Immature natural killer cell (primary cell): ENCODE measurements around the gene LRRFIP2. TPM values are rescaled to one million over a fixed set of nuclear protein-coding genes. Genes with fewer than 3 reads are reported as not detected.
"Not testable (repeated sequence)": the region's sequence is repeated elsewhere in the genome, so short reads cannot be mapped to it uniquely, and the experiment has no call there.

ENCODE experiments used
- DNase-seq, 3 donors: peaks; one replicate each; pipeline ENCODE4 v3.0.0; 2022; ENCODE audit warnings: mixed read lengths in 1 of 3
- H3K27ac Mint-ChIP-seq, 6 donors: one replicate each; pipeline ENCODE4 v1.8.0; 2020; ENCODE audit warnings: mixed read lengths in 6 of 6, mild to moderate bottlenecking in 5 of 6, inconsistent platforms in 4 of 6, moderate library complexity in 3 of 6
- H3K27me3 Mint-ChIP-seq, 3 donors: one replicate each; pipeline ENCODE4 v1.8.0; 2020 to 2021; ENCODE audit warnings: low read depth in 3 of 3, mild to moderate bottlenecking in 3 of 3, mixed read lengths in 3 of 3, moderate library complexity in 3 of 3, inconsistent platforms in 1 of 3
- H3K36me3 Mint-ChIP-seq, 3 donors: one replicate each; pipeline ENCODE4 v1.8.0; 2020; ENCODE audit warnings: mixed read lengths in 3 of 3, inconsistent platforms in 2 of 3, mild to moderate bottlenecking in 2 of 3
- H3K4me1 Mint-ChIP-seq, 2 donors: one replicate each; pipeline ENCODE4 v1.8.0; 2020; ENCODE audit warnings: inconsistent platforms in 2 of 2, mild to moderate bottlenecking in 2 of 2, mixed read lengths in 2 of 2, moderate library complexity in 1 of 2
- H3K4me3 Mint-ChIP-seq, 5 donors: one replicate each; pipeline ENCODE4 v1.8.0; 2020; ENCODE audit warnings: mild to moderate bottlenecking in 5 of 5, mixed read lengths in 5 of 5, inconsistent platforms in 3 of 5, moderate library complexity in 3 of 5
- H3K9me3 Mint-ChIP-seq, 6 donors: one replicate each; pipeline ENCODE4 v1.8.0; 2020; ENCODE audit warnings: mild to moderate bottlenecking in 6 of 6, mixed read lengths in 6 of 6, inconsistent platforms in 4 of 6, moderate library complexity in 3 of 6
- polyA plus RNA-seq, 3 donors: library from polyadenylated mRNA; unstranded; fragments of 300-500 nt; fragmentation: Illumina TruSeq; gene quantifications; one replicate each; pipeline ENCODE4 v1.2.3, GENCODE V29; 2021

Gene LRRFIP2
- polyA plus RNA-seq, 3 donors from 2014 or later = 7.9 to 26.4 (median 14.3) TPM

DNA sequence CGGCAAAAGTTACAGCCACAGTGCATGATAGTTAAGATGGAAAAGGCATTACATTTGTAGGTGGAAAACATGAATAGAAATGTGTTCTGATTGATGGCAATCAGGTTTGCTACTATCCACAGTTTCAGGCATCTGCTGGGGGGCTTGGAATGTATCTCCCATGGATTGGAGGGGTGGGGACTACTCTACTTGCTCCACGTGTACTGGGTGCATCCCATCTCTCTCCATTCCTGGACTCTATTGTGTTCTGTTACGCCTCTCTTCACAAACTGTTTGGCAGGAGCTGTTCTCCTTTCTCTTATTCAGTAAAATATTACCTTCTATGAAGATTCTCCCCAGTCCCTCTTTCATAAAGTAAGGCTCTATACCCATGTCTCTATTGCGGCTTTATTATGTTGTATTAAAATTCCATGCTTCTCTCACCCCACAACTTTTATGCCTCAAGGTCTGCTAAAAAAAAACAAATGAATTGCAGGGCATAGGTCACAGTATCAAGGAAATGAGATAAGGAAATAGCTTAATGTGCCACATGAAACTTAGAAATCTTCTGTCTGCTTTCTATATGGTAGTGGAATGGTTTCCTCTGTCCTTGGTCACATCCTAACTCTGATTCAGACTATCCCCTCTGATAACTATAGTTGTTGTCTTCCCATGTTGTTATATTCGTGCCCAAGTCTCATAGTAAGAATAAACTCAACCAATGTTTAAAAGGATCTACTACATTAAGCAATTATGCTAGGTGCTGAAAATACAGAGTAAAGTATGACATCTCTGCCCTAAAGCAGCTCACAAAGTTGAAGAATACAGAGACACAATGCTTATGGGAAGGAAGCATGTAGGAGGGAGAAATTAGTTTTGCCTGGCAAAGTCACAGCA lies 43.2 kb downstream of the LRRFIP2 start:
- Mint-ChIP-seq H3K27ac (peak overlapping the region in 1 of 6 donors; percentile 4), H3K4me3 (no peak overlapping the region), H3K4me1 (peaks cover 5 to 28% of the 10 kb centered on the region in 2 donors), H3K27me3 (no peaks in the 10 kb centered on the region), H3K9me3 (no peaks in the 10 kb centered on the region), H3K36me3 (peaks cover 0 to 6% (median 0%) of the 10 kb centered on the region in 3 donors)
- no peak for DNase-seq

GRCh38 chr3:37130448-37130847 lies 43.9 kb downstream of the LRRFIP2 start:
- H3K27ac Mint-ChIP-seq = peak overlapping the region in 1 of 6 donors; percentile 15
- H3K36me3 Mint-ChIP-seq = peaks cover 0 to 6% (median 0%) of the 10 kb centered on the region in 3 donors
- peaks cover 5 to 28% of the 10 kb centered on the region in 2 donors for H3K4me1 Mint-ChIP-seq
- no peaks in the 10 kb centered on the region for H3K27me3 Mint-ChIP-seq
- no peak overlapping the region for H3K4me3 Mint-ChIP-seq
- no peaks in the 10 kb centered on the region for H3K9me3 Mint-ChIP-seq
- DNase-seq = no peak

DNA sequence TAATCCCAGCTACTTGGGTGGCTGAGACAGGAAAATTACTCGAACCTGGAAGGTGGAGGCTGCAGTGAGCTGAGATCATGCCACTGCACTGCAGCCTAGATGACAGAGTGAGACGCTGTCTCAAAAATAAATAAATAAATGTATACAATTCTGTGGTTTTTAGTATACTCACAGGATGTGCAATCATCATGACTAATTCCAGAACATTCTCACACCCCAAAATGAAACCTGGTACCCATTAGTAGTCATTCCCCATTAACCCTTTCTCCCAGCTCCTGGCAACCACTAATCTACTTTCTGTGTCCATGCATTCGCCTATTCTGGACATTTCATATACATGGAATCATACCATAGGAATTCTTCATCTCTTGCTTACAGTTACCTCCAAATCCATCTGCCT lies 44.5 kb downstream of the LRRFIP2 start:
- no peaks in the 10 kb centered on the region for H3K9me3 Mint-ChIP-seq
- H3K36me3 Mint-ChIP-seq = peaks cover 0 to 6% (median 0%) of the 10 kb centered on the region in 3 donors
- H3K4me3 Mint-ChIP-seq = no peak overlapping the region
- H3K4me1 Mint-ChIP-seq = peaks cover 5 to 28% of the 10 kb centered on the region in 2 donors
- no peaks in the 10 kb centered on the region for H3K27me3 Mint-ChIP-seq
- no peak for DNase-seq
- H3K27ac Mint-ChIP-seq = peak overlapping the region in 1 of 6 donors; percentile 2

- peaks cover 0 to 7% (median under 1%) of the 10 kb centered on the region in 3 donors for H3K36me3 Mint-ChIP-seq
- H3K9me3 Mint-ChIP-seq = no peaks in the 10 kb centered on the region
- no peak for DNase-seq
- no peaks in the 10 kb centered on the region for H3K27me3 Mint-ChIP-seq
- H3K27ac Mint-ChIP-seq = no peak overlapping the region
- H3K4me3 Mint-ChIP-seq = no peak overlapping the region
- H3K4me1 Mint-ChIP-seq = peaks cover 5 to 28% of the 10 kb centered on the region in 2 donors
These were observed 47.0 kb downstream of the LRRFIP2 start for GRCh38 chr3:37127340-37127739.

- Mint-ChIP-seq H3K4me3 (no peak overlapping the region), H3K27me3 (no peaks in the 10 kb centered on the region), H3K4me1 (peaks cover 5 to 28% of the 10 kb centered on the region in 2 donors), H3K27ac (no peak overlapping the region), H3K36me3 (peaks cover 0 to 11% (median 4%) of the 10 kb centered on the region in 3 donors), H3K9me3 (no peaks in the 10 kb centered on the region)
- DNase-seq = no peak
These were observed 47.5 kb downstream of the LRRFIP2 start for GRCh38 chr3:37126856-37127255.

DNA sequence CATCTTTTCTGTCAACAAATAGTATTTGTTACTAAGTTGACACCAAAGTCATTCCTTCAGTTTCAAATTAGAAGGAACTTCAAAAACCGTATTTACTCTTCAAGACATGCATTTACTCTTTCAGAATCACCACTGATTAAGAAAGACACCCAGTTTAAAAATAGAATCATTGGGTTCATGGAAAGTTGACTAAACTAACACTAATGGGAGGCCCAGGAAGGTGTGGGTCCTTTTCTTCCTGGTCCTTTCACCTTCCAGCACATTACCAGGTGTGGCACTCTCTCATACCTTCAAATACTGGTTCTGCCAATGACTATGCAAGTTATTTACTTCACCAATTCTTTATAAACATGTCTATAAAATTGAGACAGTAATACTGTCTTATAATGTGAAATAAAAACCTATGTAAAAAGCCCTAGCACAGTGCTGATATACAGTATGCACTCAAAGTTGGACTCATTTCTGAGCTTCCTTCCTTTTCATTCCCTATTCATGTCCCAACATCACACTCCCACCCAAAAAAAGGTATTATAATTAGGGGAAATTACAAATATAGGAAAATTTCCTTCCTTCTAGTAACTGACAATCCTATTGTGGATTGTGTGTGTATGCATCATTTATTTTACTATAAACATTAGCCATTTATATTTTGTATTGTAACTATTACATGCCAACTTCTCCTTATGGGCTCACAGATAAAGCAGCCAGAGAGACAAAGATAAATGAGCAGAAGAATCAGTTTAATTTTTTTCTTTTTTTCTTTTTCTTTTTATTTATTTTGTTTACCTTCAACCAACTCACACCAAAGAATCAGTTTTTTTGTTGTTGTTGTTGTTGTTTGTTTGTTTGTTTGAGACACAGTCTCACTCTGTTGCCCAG lies 48.9 kb downstream of the LRRFIP2 start:
- H3K9me3 Mint-ChIP-seq = no peaks in the 10 kb centered on the region
- no peak overlapping the region for H3K27ac Mint-ChIP-seq
- H3K4me3 Mint-ChIP-seq = no peak overlapping the region
- H3K27me3 Mint-ChIP-seq = no peaks in the 10 kb centered on the region
- DNase-seq = no peak
- H3K4me1 Mint-ChIP-seq = peaks cover 5 to 15% of the 10 kb centered on the region in 2 donors
- H3K36me3 Mint-ChIP-seq = peaks cover 0 to 17% (median 4%) of the 10 kb centered on the region in 3 donors

GRCh38 chr3:37124435-37124834 lies 49.9 kb downstream of the LRRFIP2 start:
- peaks cover 0 to 17% (median 4%) of the 10 kb centered on the region in 3 donors for H3K36me3 Mint-ChIP-seq
- no peaks in the 10 kb centered on the region for H3K9me3 Mint-ChIP-seq
- no peak overlapping the region for H3K4me3 Mint-ChIP-seq
- no peak for DNase-seq
- no peak overlapping the region for H3K27ac Mint-ChIP-seq
- no peaks in the 10 kb centered on the region for H3K27me3 Mint-ChIP-seq
- peaks cover 0 to 5% of the 10 kb centered on the region in 2 donors for H3K4me1 Mint-ChIP-seq

GRCh38 chr3:37123292-37123691 lies 51.1 kb downstream of the LRRFIP2 start:
- no peak overlapping the region for H3K4me3 Mint-ChIP-seq
- H3K27ac Mint-ChIP-seq = no peak overlapping the region
- no peaks in the 10 kb centered on the region for H3K27me3 Mint-ChIP-seq
- H3K9me3 Mint-ChIP-seq = no peaks in the 10 kb centered on the region
- no peaks in the 10 kb centered on the region for H3K4me1 Mint-ChIP-seq
- peaks cover 0 to 17% (median 4%) of the 10 kb centered on the region in 3 donors for H3K36me3 Mint-ChIP-seq
- no peak for DNase-seq

- H3K36me3 Mint-ChIP-seq = peaks cover 0 to 12% (median 4%) of the 10 kb centered on the region in 3 donors
- not testable (repeated sequence) for H3K4me3 Mint-ChIP-seq, H3K27me3 Mint-ChIP-seq
These were observed 52.3 kb downstream of the LRRFIP2 start for GRCh38 chr3:37122069-37122468.

GRCh38 chr3:37118163-37118562 lies 56.2 kb downstream of the LRRFIP2 start:
- H3K4me3 Mint-ChIP-seq = no peak overlapping the region
- no peaks in the 10 kb centered on the region for H3K9me3 Mint-ChIP-seq
- H3K27ac Mint-ChIP-seq = no peak overlapping the region
- DNase-seq = no peak
- H3K36me3 Mint-ChIP-seq = peaks cover 4 to 11% (median 8%) of the 10 kb centered on the region in 3 donors
- H3K27me3 Mint-ChIP-seq = no peaks in the 10 kb centered on the region
- peaks cover 0 to 6% of the 10 kb centered on the region in 2 donors for H3K4me1 Mint-ChIP-seq

More at GRCh38 chr3:37122069-37122468, 52.3 kb downstream of the LRRFIP2 start:
- not testable (repeated sequence) for H3K9me3 Mint-ChIP-seq, H3K4me1 Mint-ChIP-seq, H3K27ac Mint-ChIP-seq, DNase-seq

GRCh38 chr3:37117548-37117947 lies 56.8 kb downstream of the LRRFIP2 start:
- Mint-ChIP-seq H3K27me3 (no peaks in the 10 kb centered on the region), H3K27ac (no peak overlapping the region), H3K9me3 (no peaks in the 10 kb centered on the region), H3K4me1 (peaks cover 0 to 6% of the 10 kb centered on the region in 2 donors), H3K36me3 (peaks cover 4 to 11% (median 8%) of the 10 kb centered on the region in 3 donors), H3K4me3 (no peak overlapping the region)
- no peak for DNase-seq

DNA sequence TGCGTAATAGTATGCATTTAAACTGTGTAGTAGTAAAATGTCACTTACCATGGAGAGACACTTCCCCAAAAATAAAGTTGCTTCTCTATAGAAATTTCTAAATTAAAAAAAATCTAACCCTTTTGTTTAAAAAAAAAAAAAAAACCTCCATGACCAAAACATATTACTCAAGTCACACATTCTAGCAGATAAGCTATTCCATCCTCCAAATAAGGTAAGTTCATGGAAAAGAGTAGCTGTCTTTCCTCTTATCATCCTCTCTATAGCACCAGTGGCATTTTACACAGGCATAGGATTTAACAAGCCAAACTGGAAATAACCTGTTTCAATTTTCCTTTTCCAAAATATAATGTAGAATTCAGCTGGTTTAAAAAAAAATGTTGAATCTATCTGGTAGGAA lies 57.4 kb downstream of the LRRFIP2 start:
- Mint-ChIP-seq H3K27ac (no peak overlapping the region), H3K9me3 (no peaks in the 10 kb centered on the region), H3K4me1 (peaks cover 0 to 6% of the 10 kb centered on the region in 2 donors), H3K4me3 (no peak overlapping the region), H3K36me3 (peaks cover under 1 to 8% (median 7%) of the 10 kb centered on the region in 3 donors), H3K27me3 (no peaks in the 10 kb centered on the region)
- DNase-seq = no peak

DNA sequence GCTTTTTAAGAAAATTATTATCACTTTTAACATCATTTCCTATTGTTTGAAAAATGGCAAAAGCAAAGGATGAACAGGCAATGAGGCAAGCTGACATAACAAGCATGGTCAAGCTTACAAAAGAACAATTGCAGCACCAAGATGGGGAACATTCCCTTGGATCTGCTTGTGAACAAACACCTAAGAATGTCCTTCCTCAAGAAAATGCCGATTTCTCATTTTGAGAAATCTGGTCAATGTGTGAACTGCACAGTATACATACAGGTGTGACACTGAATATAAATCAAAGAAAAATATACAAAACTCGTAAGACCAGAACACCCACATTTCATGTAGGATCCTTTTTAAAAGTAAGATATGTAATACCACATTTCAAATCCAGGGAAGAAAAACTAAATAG lies 58.9 kb downstream of the LRRFIP2 start:
- Mint-ChIP-seq H3K36me3 (peaks cover 0 to 16% (median 0%) of the 10 kb centered on the region in 3 donors), H3K27ac (no peak overlapping the region), H3K27me3 (no peaks in the 10 kb centered on the region), H3K4me1 (peaks cover 0 to 6% of the 10 kb centered on the region in 2 donors), H3K9me3 (no peaks in the 10 kb centered on the region), H3K4me3 (no peak overlapping the region)
- no peak for DNase-seq
